DMS114 treated with DMSO at 0.1 percent for 48 hours (cell line): ENCODE data around the gene FITM1.

Source experiments
- DNase-seq: peaks from one replicate; lab custom pipeline; 2025; ENCODE audit not compliant: unreplicated experiment; lab: John Stamatoyannopoulos, UW

The FITM1 gene

DNA sequence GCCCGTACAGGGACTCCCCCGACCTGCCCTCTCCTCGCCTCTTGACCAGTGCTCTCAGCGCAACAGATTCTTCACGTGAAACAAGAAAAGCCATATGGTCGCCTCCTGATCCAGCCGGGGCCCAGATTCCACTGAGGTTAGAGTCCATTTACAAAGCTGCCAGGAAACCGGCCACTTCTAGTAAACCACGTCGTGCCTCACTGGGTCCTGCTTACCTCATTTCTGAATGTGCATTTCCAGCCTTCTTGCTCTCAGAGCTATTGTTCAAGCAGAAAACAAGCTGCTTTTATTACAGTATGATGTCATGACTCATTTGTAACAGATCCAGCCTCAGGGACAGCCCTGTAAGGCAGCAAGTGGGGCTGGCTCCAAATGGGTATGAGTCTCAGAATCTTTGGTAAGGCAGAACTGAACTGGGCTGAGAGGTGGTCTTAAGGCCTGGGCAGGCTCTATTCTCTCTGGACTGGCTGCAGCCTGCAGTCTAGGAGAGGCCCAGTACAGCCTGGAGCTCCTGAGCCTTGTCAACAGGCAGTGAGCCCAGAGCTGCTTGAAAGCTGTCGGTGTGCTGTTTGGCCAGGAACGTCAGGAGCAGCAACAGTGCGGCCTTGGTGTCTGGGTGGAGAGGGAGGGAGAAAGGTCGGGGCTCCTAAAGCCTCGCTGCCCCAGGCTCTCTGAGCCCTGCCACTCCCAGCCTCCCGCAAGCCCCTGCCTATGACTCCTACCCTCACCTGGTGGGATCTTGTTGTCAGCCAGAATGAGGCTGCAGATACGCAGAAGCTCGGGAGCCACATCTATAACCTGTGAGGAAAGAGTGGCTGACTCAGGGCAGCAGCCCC lies 49.7 kb downstream of the FITM1 start:
- DNase-seq, result no peak

DNA sequence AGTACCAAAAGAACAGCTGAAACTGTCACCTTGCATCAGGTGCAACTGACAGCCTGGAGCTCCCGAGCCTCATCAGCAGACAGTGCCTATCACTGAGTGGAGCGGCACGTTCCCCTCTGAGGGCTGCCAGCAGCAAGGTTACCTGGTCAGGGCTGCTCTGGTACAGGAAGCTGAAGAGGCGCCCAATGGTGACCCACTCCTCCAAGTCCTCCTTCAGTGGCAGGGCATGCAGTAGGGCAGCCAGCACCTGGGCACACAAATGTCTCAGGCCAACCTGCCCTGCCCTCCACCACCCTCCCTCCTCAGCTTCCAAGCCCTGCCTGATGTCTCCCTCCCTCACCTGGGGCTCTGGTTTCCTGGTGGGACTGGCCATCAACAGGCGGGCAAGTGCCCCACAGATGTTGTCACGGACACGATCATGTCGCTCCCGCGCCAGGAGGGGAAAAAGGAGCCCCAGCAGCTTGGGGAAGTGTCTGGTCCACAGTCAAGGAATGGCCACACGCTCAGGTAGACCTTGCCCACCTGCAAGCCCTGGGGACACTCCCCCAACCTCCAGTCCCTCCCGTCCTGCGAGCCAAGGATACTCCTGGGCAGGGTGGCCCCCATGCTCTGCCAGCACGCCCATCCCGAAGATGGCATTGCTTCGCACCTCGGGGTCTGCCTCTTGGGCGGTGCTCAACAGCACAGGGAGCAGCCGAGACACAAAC lies 51.1 kb downstream of the FITM1 start:
- no peak for DNase-seq
